Activated CD4-positive, alpha-beta T cell treated with anti-CD3 and anti-CD28 coated beads for 4 hours (primary cell): ENCODE measurements around the gene PPP1R12B.
"Not testable (repeated sequence)": the region's sequence is repeated elsewhere in the genome, so short reads cannot be mapped to it uniquely, and the experiment has no call there.

Source experiments
- DNase-seq, 2 donors: peaks; one replicate each; pipeline ENCODE4 v3.0.0-alpha.2; 2020

The PPP1R12B gene

DNA sequence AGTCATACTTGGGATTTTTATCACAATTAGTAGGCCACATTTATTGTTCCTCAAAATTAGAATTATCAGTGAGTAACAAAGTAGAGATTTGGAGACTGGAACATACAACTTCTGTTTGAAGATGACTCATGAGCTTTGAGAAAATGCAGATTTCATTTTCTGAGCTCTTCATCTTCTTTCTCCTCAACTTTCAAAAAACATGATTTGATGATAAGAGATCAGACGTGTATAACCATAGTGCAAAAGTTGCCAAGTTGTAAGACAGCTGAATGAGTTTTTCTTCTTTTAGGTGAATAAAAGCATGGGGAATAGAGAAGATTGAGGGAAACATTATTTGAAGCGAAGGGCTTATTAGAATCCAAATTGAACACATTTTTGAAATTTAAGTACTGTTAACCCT, 58.4 kb downstream of the PPP1R12B start:
- not testable (repeated sequence) for DNase-seq

DNA sequence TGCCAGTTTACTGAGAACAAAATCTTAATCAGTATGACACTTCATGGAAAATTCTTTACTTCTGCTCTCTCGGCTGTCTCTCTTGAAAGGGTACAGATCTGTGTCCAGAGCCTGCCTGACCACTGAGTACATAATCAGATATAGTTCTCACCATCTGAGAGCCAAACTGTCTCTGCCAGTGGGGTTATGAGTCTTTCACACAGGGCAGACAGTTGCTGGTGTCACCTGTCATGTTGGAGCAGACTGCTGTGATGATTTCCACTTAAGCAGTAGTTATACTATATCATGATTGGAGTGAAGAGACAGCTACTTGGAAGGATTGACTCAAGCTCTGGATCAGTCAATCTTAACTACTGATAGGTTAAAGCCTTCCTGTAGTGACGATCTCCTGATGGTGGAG, 58.9 kb downstream of the PPP1R12B start:
- not testable (repeated sequence) for DNase-seq

- not testable (repeated sequence) for DNase-seq
These were observed 61.8 kb downstream of the PPP1R12B start for GRCh38 chr1:202410251-202410650.

GRCh38 chr1:202410854-202411357, 62.4 kb downstream of the PPP1R12B start:
- not testable (repeated sequence) for DNase-seq

DNA sequence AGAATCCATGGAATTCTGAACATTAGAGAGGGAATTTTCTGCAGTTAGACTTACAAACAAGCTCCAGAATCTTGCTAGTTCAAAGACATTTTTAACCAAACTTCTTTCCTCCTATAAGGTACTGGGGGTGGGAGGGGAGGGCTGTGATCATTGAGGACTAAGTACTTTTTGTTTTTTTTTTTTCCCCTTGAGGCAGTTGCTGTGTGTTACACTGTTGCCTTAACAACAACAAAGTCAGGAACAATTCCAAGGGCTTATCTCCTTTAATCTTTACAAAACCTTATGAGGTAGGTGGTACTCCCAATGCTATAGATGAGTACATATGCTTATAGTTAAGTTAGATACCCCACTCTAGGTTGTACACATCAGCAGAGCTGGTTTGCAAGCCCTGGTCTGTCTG, 62.9 kb downstream of the PPP1R12B start:
- DNase-seq: no peak

DNA sequence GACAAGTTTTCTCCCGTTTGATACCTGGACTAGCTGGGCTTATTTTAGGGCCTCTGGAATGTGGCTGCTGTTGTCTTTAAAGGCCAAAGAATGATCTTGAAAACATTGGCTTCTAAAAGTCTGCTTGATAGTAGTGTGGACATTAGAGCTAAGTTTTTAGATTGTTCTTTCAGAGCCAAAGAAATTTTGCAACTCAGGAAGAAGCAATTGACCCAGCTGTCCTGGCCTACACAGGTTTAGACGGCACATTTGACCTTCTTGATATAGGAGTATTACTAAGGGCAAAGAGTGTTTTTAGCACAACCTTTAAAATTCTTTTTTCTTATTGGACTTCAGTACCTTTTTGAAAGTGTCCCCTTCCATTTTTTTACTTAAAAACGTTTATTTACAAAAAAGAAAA, 63.9 kb downstream of the PPP1R12B start:
- DNase-seq: not testable (repeated sequence)

DNA sequence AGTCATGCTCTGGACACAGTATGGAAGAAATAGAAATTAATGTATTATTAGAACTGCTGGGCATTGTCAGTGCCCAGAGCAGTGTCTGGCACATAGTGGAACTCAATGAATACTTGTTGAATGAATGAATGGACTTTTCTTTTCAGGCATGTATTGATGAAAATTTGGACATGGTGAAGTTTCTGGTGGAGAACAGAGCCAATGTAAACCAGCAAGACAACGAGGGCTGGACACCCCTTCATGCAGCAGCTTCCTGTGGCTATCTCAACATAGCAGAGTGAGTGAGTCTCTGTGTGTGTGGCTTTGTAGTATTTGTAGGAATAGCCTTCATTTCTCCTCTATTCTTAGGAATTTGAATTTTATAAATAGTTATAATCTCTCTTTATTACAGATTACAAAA, 68.1 kb downstream of the PPP1R12B start:
- DNase-seq: no peak

DNA sequence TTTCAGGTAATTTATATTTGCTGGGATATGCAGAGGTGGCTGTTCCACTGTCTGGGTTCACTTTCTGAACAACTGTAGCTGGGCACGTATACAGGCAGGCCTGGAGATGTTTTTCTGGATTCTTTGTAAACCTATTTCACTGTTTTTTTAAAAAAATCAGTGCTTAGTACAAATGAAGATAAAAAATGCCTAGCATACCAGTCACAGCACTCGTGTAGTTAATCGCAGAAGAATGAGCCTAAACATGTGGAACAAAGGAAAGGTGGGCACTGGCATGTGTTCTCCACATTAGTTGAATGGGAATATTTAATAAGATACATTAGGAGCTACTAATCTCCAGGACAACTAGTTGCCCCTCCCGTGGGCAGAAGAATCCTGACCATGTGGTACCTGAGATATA, 68.6 kb downstream of the PPP1R12B start:
- DNase-seq: not testable (repeated sequence)

- not testable (repeated sequence) for DNase-seq
These were observed 69.3 kb downstream of the PPP1R12B start for GRCh38 chr1:202417762-202418201.

GRCh38 chr1:202419731-202420130, 71.2 kb downstream of the PPP1R12B start:
- DNase-seq: not testable (repeated sequence)

- not testable (repeated sequence) for DNase-seq
These were observed 72.1 kb downstream of the PPP1R12B start for GRCh38 chr1:202420422-202421094.

GRCh38 chr1:202422709-202423108, 74.2 kb downstream of the PPP1R12B start:
- DNase-seq: not testable (repeated sequence)

DNA sequence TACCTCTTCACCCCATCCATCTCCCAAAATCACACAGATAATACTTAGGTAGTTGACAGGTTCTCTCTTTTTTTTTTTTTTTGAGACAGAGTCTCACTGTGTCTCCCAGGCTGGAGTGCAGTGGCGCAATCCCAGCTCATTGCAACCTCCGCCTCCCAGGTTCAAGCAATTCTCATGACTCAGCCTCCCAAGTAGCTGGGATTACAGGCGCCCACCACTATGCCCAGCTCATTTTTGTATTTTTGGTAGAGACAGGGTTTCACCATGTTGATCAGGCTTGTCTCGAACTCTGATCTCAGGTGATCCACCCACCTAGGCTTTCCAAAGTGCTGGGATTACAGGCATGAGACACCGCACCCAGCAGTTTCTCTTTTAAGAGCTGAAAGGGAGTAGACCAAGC, 75.8 kb downstream of the PPP1R12B start:
- DNase-seq: not testable (repeated sequence)

DNA sequence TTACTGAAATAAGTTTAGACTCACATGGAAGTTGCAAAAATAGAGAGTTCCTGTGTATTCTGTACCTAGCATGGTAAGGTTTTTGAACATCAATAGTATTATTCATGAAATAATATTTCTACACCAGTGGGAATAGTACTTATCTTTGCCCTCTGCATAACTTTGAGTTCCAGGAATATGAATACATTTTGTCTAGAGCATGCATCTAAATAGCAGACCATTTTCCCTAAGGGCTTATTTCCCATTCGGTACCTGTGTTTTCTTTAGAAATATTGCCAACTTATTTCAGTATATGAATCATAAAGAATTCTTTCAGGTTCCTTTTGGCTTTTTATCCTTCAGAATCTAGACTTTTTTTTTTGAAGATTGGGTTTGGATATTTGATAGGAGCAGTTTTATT, 81.6 kb downstream of the PPP1R12B start:
- DNase-seq: not testable (repeated sequence)

DNA sequence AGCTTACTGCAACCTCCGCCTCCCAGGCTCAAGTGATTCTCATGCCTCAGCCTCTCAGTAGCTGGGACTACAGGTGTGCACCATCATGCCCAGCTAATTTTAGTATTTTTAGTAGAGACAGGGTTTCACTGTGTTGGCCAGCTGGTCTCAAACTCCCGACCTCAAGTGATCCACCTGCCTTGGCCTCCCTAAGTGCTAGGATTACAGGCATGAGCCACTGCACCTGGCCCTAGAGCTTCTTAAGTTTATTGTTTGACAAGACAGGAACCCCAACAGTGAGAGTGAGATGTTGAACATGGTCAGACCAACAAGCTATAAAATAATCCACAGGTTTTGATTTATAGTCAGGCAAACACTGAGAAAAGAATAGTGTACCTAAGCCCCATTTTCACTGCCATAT, 83.8 kb downstream of the PPP1R12B start:
- not testable (repeated sequence) for DNase-seq

DNA sequence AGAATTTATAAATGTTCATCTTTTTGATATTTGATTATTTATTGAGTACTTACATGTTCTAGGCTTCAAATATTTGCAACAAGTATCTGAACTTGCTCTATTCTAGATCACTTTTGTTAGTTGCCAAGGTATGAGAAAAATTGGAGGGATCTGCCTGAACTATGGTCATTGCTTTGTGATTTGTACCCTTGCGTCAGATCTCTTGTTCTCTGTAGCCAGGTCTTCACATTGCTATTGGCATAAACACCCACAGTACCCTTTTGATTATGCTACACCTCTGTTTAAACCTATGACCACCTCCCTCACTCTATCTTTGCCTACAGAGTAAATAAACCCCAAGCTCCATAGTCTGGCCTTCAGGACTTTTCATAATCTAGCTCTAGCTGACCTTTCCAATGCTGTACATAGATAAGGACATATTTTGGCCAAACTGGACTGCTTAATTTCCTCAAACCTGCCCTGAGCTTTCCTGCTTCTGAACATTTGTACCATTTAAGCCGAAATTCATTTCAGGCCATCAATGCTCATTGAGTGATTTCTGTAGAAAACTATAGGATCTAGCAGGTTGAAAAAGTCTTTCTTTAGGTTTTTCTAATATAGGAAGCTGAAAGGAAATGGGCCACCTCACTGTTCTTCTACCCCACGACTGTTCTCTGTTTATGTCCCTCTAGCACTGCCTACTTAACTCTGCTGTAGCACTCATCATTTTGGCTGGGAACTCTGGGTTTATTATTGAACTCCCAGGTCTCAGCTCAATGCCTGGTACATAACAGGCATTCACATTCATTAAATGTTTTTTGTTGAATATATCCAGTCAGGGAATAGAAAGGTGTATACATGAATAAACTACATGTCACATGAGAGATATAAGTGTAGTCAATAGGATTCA, 84.9 kb downstream of the PPP1R12B start:
- no peak for DNase-seq

DNA sequence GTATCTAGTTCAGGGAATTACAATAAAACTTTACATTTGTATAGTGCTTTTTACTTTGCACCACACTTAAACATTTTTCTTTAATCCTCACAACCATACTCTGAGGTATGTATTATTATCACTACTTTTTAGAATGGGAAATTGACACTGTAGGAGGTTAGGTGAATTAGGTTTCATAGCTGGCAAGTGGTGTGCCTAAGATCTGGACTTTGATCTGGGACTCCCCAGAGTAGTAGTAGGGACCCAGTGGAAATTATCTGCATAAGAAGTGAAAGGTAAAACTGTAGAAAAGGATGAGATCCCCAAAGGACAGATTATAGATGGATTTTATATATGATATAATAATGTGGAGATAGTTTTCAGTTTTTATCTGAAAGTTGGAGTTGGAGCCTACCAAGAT, 85.6 kb downstream of the PPP1R12B start:
- no peak for DNase-seq

DNA sequence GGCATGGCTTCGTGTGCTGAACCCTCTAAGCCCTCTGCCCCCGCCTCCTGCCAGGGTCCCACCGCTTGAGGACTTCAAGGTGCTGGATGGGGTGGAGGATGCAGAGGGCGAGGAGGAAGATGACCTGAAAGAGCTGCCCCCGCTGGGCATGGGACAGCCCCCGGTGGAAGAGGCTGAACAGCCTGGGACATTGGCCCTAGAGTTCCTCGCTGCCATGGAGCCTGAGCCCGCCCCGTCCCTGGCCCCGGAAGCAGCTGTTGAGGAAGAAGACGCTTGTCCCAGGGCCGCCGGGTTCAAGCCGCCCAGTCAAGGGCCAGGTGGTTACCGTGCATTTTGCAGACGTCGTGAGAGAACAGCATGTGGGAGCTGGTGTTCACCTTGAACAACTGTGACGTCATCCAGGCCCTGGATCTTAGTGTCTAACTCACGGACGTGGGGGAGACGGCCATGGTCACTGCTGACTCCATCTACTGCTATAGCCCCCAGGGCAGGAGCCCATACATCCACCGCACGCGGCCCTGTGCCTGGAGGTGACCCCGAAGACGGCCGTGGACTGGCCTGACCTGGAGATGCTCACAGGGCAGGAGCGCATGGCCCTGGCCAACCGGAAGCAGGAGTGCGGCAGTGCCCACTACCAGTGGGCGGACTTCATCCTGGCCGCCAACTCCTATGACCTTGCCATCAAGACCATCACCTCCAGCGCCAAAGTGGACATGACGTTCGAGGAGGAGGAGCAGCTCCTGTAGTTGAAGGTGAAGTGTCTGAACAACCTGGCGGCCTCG, 90.1 kb downstream of the PPP1R12B start:
- DNase-seq: no peak

GRCh38 chr1:202439308-202439707, 90.8 kb downstream of the PPP1R12B start:
- DNase-seq: no peak

GRCh38 chr1:202448140-202448539, 99.6 kb downstream of the PPP1R12B start:
- not testable (repeated sequence) for DNase-seq

DNA sequence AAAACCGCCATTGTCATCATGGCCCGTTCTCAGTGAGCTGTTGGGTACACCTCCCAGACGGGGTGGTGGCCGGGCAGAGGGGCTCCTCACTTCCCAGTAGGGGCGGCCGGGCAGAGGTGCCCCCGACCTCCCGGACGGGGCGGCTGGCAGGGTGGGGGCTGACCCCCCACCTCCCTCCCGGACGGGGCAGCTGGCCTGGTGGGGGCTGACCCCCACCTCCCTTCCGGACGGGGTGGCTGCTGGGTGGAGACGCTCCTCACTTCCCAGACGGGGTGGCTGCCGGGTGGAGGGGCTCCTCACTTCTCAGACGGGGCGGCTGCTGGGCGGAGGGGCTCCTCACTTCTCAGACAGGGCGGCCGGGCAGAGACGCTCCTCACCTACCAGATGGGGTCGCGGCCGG, 103.1 kb downstream of the PPP1R12B start:
- DNase-seq: not testable (repeated sequence)

DNA sequence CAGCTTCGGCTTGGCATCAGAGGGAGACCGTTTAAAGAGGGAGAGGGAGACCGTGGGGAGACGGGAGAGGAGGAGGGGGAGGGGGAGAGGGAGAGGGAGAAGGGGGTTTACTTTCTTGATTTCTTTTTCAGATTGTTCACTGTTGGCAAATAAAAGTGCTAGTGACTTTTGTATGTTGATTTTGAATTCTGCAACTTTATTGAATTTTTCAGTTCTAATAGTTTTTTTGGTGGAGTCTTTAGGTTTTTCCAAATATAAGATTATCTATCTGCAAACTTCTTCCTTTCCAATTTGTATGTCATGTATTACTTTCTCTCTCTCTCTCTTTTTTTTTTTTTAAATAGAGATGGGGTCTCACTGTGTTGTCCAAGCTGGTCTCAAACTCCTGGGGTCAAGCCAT, 104.0 kb downstream of the PPP1R12B start:
- no peak for DNase-seq
